Hematopoietic multipotent progenitor cell treated with erythropoietin and hydrocortisone succinate and interleukin-3 and kit ligand, for 15 days (in vitro differentiated cells): Measurements from ENCODE around the gene GPC5.
"Not testable (repeated sequence)": the region's sequence is repeated elsewhere in the genome, so short reads cannot be mapped to it uniquely, and the experiment has no call there.

ENCODE experiments used
- DNase-seq: peaks from one replicate; pipeline ENCODE4 v3.0.0-alpha.2; 2015; ENCODE audit warnings: low spot score

Gene GPC5

DNA sequence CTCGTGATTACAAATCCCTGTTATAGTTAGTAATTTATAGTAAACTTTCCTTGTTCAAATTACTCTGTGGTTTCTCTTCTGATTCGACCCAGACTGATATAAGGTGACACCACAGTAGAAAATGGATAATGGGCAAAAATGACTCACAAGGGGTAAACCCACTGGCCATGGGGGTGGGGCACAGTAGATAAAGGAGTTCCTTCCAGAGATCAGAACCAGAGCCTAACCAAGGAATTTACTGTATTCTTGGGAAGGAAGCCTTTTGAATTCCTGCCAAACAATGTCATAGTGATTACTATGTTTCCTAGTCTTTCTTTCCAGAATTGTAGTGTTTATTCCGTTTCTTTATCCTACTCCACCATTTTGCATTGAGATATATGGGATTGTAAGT lies 29.0 kb upstream of the GPC5 start:
- DNase-seq, result no peak

DNA sequence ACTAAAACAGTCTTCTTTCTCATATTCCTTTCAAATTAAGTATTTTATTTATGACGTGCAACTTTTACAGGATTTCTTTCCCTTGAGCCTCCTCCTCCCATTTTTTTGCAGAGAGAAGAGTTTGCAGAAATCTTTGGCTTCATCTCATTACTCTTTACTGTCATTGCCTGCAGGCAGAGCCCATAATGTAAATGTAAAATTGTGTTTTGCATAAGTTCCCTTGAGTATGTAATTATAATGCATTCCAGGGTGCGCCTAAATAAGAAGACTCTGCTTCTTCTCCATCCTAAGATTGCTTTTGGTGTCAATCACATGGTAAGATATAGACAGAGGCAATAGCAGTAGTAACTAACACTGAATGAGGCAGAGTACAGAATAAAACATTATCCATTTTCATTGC lies 27.9 kb upstream of the GPC5 start:
- DNase-seq, result no peak

DNA sequence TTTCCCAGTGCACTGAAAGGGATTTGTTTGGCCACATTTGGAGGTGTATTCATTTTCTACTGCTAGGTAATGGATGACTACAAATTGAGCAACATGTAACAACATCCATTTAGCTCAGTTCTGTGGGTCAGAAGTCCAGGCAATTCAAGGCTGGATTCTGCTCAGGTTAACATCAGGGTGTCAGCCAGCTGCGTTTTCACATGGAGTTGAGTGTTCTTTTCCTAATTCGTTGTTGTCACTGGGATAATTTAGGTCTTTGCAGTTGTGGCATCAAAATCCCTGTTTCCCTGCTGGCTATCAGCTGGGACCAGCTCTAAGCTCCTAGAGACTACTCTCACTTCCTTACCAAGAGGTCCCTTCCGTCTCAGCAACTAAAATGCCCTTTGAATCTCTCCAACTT lies 25.5 kb upstream of the GPC5 start:
- DNase-seq, result no peak

DNA sequence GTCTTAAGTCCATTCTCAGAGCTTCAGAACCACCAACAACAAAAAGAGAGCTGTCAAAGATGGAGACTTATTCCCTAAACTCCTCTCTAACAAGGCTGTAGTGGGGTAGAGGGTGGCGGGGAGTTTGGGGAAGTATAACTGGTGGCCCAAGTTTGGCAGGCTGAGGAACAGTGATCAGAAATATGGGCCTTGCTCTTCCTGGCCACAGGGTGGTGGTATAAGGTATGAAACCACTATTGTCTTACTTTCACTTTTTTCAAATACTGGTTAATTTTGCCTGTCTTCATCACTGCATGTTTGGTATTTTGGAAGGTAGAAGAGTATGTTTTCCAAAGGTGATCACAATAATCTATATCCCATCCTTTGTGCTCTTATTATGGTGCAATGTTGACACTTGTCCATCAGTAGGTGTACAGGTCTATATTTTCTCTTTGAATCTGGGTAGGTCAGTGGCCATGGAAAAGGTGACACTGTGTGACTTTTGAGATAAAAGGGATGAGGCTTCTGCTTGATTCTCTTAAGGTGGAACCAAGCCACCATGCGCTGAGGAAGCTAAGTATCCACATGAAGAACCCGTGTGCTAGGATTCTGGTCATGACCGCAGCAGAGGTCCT lies 23.2 kb upstream of the GPC5 start:
- DNase-seq, result no peak

DNA sequence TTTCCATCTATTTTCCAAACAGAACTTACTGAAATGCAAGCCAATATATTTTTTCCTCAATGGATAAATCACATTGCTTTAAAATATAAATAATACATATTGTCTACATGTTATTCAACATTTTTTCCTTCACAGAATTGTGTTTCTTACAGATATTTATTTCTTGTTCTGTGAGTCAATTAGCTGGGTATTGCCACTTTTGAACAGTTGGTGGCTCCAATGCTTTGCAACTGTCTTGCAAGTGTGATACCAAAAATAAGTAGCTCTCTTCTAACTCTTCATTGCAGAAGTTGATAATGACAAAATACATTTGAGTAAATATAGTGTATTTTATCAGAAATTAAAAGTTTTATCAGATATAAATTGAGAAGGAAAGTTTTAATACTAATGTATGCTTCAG lies 17.1 kb upstream of the GPC5 start:
- no peak for DNase-seq

DNA sequence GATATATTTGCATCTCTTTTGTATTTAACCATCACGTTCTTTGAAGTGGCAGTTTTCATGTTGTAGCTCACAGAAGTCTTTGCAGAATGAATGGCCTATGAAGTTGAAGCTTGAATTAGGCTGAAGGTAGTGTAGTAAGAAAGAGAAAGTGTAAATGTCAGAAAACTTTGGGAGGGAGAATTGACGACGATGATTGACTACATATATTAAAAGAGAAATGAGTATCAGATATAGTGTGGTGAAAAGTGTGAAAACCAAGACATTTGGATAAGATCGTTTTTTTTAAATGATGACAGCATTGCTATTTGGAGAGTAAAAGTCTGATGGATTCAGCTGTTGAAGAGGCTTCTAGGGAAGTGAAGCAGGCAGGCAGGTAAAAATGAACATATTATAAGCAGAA lies 14.6 kb upstream of the GPC5 start:
- DNase-seq, result no peak

DNA sequence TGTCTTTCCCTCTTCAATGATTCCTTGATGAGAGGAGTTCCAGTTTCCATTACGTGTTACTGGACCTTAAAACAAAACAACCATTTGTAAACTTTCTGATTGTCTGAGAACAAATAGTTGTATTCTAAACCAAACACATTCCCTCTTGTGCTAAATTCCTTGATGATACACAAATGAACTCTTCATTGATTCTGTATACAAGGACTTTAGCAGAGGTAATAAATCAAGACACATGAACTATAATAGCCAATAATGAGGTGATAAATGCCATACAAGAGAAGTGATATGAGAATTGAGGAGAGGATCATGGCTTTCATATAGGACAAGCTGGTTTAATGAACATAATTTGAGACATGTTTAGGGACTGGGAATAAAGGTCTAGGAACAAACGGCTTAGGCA lies 13.5 kb upstream of the GPC5 start:
- no peak for DNase-seq

DNA sequence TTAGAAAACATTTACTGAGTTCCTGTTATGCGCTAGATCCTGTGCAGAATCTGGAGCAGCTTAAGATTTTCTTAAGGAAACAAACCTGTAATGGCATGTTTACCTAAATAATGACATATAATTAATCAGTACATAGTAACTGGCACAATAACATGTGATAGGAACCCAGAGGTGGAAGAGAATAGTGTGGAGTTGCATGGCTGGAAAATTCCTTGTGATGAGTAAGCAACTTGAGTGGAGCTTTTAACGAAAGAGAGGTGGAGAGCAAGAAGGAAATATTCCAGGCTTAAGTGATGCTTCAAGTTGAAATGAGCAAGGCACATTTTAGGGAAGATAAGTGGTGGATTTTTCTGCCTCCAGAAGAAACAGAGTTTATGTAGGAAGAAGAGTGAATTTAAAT lies 9.2 kb upstream of the GPC5 start:
- no peak for DNase-seq

DNA sequence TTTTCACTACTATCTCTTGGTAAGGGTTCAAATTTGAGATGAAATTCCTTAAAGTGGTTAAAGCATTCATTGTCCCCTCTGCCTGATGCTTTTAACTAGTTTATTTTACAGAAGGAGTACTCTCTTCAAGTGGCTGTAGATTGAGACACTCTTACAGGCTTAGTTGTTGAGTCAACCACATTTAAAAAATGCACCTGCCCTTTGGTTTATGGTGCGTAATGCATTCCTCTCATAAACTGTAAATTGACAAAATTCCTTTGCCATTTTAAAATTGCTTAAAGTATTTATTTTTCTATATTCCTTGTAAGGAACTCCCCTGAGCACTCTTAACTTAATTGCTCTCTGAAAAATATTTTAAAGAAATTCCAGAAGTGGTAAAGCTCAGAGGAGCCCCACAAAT lies 826 bp upstream of the GPC5 start:
- no peak for DNase-seq

DNA sequence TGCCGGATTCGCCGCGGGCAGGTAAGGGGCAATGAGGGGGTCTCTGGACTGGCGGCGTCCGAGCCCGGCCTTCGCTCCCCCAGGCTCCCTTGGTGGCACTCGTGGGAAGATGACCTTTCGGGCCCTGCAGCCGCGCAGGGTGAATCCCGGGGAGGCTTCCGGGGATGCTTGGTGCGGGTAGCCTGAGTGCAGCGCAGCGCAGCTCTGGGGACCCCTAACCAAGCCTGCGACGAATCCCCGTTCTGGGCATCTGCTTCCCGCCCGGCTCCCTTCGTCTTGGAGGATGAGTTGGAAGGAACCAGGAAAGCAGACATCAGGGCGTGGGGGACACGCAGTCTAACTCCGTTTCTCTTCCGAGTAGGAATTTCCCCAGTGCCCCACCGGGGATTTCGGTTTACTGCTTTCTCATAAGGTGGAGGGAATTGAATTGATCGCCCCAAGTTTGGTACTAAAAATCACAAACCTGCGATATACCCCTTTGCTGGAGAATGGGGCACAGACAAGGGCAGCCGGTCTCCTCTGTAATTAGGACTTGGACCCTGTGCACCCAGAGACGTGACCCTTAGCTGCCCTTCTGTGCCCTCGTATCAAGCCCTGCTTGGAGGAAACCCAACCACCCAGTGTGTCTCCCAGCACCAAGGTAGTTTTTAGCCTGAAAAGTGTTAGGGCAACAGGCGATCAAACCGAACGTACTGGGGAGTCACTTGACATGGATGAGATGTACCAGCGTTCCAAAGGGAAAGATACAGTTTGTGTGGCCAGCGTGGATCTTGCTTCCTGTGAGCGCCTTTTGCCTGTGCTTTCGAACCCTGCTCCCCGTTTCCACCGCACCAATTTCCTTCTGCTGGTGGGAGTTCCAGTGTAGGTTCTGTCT lies 1.0 kb downstream of the GPC5 start:
- DNase-seq, result no peak

DNA sequence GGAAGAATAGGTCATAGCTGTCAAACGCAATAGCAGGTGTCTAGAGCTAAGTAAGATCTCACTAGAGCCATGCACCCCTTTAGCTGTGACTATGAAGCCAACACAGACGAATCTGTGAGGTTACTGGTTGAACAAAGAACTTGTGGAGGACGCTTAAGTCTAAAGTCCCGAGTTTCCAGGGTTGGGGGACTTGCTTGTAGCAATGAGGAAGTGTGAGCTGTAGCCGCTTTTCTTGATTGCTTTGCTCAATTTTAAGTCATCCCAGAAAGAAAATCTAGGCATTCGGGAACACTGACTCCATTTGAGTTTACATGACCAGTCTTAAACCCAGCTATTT lies 1.6 kb downstream of the GPC5 start:
- DNase-seq, result no peak

DNA sequence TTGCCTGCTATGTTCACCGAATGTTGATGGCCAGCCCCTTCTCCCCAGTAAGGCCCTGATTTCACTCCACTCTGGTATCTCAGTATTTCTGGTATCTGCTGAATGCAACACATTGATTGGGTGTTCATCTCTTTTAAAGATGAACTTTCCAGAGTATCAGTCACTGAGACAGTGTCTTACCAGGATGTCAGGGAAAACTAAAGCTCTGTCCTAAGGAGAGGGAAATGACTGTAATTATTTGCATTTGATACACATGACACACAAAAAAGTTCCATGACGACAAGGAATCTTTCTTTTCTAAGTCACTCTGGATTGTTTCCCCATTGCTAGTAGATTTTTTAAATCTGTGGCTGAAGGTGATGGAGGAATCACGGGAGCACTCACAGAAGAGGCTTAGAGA lies 2.2 kb downstream of the GPC5 start:
- no peak for DNase-seq

DNA sequence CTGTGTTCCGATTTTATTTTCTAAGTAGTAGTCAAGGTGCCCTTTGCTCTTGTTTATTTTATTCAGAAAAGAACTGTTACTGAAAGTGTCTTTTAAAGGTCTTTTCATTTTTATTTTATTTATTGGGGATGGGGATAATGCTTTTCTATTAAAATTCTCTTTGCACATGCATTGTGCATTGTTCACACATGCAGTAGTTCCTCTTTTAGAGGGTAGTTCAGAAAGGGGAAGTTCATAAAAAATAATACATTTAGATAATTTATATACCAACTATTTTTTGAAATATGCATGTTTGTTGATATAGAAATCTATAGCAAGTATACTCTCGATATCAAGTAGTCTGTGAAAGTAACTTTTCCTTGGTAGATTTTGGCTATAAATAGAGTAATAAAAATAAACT lies 3.5 kb downstream of the GPC5 start:
- DNase-seq, result no peak

DNA sequence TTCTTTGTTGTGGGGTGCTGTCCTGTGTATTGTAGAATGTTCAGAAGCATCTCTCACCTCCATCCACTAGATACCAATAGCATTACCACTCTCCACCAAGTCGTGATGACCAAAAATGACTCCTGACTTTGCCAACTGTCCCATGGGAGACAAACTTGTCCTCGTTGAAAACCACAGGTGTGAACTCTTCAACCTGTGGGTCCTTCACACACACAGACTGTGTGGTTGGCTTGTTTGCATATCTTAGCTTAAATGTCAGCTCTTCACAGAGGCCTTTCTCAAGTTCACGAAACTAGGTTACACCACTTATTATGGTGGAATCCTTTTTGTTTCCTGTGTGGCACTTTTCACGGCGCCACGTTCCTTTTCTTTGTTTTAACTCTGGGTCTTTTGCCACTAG lies 6.8 kb downstream of the GPC5 start:
- DNase-seq, result no peak

DNA sequence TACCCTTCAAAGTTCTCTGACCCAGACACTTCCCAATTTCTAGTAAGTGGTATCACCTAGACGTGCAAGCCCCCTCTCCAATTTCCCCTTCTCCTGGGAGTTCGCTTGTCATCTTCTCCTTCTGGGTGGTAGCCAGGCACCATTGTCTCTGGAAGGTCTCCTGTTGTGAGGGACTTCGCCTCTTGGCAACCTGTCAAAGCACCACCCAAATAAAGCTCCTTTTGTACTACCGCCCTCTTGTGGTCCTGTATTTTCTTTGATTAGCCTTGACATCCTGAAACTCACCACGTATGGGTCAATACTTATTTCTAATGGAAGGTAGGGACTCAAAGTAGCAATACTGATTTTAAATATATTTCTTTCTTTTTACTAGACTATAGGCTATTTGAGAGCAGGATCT lies 8.2 kb downstream of the GPC5 start:
- peak; percentile 50 for DNase-seq

DNA sequence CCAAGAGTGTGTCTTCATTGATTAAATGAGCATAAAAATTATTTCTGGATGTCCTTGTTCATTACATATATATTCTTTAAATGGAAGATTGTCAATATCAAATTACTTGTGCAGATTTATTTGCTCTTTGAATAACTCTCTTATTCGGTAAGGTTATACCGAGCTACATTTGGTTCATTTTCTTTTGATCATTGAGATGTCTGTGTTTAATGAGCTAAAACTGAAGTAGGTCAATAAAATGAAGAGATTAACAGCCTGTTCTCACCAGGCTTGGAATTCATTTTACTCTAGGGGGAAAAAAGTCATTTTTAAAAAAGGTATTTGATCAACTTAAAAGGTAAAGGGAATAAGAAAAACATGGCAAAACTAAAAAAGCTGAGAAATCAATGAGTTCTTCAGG lies 10.6 kb downstream of the GPC5 start:
- no peak for DNase-seq

DNA sequence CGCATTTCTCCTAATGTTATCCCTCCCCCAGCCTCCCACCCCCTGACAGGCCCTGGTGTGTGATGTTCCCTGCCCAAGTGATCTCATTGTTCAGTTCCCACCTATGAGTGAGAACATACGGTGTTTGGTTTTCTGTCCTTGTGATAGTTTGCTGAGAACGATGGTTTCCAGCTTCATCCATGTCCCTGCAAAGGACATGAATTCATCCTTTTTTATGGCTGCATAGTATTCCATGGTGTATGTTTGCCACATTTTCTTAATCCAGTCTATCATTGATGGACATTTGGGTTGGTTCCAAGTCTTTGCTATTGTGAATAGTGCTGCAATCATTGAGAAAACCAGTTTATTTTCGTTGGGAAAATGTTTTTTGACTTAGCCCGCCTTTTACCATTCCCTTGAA lies 18.2 kb downstream of the GPC5 start:
- DNase-seq, result not testable (repeated sequence)

DNA sequence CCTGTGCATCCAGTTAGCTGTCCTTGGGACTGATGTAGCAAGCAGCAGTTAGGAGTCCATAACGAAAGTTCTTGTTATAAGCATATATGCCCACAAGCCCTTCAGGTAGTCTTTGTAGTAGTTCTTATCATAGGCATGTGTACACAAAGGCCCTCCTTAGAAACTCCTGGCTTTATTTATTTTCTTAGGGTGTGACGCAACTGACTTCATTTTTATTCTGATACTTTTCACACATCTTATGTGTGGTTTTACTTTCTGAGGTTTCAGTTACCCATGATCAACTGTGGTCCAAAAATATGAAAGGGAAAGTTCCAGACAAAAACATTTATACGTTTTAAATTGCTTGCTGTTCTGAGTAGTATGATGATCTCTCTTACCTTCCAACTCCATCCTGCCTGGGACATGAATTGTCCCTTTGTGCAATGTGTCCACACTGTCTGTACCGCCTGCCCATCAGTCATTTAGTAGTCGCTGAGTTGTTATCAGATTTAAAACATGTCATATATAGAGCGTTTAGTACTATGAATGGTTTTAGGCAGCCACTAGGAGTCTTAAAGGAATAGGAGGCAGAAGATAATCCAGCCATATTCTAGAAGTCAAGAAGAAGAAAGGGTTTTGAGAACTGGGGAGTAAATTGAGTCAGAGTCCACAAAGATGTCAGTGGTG lies 19.4 kb downstream of the GPC5 start:
- no peak for DNase-seq

DNA sequence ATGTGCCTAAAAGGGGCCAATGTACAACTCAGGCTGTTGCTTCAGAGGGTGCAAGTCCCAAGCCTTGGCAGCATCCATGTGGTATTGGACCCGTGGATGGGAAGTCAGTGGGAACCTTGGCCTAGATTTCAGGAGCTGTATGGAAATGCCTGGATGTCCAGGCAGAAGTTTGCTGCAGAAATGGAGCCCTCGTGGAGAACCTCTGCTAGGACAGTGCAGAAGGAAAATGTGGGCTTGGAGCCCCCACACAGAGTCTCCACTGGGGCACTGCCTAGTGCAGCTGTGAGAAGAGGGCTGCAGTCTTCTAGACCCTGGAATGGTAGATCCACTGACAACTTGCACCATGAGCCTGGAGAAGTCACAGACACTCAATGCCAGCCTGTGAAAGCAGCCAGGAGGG lies 28.5 kb downstream of the GPC5 start:
- DNase-seq, result no peak

DNA sequence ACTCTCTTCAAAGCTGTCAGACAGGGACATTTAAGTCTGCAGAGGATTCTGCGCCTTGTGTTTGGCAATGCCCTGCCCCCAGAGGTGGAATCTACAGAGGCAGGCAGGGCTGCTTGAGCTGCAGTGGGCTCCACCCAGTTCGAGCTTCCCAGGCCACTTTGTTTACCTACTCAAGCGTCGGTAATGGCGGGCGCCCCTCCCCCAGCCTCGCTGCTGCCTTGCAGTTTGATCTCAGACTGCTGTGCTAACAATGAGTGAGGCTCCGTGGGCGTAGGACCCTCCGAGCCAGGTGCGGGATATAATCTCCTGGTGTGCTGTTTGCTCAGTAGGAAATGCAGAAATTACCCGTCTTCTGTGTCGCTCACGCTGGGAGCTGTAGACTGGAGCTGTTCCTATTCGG lies 40.3 kb downstream of the GPC5 start:
- not testable (repeated sequence) for DNase-seq

DNA sequence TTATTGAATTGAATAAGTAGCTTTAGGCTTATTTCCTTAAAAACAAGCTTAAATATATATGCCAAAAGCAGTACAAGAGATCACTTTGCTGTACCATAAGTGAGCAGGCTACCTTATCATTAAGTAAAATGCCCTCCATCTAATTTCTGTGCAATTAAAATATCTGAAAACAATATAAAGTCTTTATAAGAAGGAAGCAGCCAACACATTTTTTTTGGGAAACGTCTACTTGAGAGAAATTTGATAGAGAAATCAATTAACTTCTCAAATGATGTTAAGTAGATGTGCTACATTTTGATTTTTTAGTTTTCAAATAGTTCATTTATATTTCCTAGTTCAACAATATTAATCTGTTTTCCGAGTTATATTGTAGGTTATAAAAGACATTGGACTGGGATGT lies 52.5 kb downstream of the GPC5 start:
- DNase-seq, result no peak

DNA sequence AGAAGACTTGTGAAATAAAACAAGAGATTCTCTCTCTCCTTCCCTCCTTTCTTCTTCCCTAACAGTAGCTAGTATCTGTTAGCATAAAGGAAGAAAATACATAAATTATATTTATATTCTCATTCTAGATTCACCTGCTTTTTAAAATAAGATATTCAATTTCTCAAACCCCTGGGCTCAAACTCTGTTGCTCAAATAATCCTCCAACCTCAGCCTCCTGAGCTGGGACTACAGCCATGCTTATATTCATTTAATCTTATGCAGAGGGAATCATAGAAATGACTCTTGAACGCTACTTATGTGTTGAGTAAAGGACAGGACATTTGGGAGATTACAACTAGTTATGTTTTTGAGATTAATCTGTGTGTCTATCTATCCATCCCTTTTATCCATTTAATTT lies 56.2 kb downstream of the GPC5 start:
- DNase-seq, result no peak

DNA sequence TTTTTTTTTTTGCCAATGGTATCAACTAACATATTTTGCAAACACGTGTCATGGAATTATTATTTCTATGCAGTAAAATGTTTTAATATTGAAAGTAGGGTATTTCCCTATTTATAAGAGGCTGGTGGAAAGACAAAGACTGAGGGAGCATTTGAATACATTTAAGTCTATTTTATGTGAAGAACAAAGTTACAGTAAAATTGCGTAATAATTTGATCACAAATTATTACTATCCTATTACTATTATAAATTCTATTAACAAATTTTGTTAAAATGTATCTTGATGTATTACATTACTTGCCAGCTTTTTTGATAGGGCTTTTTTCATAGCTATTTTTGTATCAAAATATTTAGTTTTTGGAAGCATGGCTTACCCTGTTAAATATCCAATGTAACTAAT lies 58.4 kb downstream of the GPC5 start:
- DNase-seq, result no peak

DNA sequence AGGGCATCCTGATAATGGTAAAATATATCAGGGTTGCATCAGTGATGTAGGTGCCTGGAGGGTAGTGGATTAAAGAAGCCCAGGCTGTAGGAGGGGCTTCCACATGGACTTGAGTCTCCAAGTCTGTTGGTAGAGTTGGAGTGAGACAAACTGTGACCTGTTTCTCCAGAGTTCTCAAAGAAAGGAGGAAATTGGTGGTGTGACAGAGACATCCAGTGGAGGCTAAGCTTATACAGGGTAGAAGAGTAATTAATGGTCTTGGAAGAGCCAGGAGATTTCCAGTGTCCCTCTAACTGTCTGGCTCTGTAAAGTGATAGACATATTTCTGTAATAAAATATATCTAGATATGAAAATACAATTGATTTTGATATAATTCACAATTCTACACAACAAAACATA lies 61.1 kb downstream of the GPC5 start:
- no peak for DNase-seq
